Thoracic aorta (tissue), 2 donors: Measurements from ENCODE around the gene PAEP. TPM values are rescaled to one million over a fixed set of nuclear protein-coding genes. Genes with fewer than 3 reads are reported as not detected.
"Not testable (repeated sequence)": the region's sequence is repeated elsewhere in the genome, so short reads cannot be mapped to it uniquely, and the experiment has no call there.

Experiments
- ATAC-seq: fragments of 150-250 bp; one replicate; pipeline ENCODE4 v1.8.0; 2017; ENCODE audit warnings: low read depth; ENCODE audit not compliant: insufficient number of reproducible peaks, low FRiP score
- DNase-seq: peaks from one replicate; pipeline ENCODE4 v3.0.0-alpha.2; 2020; ENCODE audit warnings: low spot score
- H3K27ac ChIP-seq, 2 donors: fragments of 200-600 bp; sonication (generic); 1 replicate in 1 of 2; 2 replicates in 1 of 2; pipeline ENCODE4 v1.5.1; 2016; ENCODE audit warnings: mild to moderate bottlenecking in 2 of 2, moderate library complexity in 2 of 2
- H3K27me3 ChIP-seq: fragments of 200-600 bp; sonication (generic); replicated peaks from 2 replicates; pipeline ENCODE4 v1.6.0; 2016; ENCODE audit warnings: mild to moderate bottlenecking; ENCODE audit not compliant: insufficient read depth
- H3K36me3 ChIP-seq: fragments of 200-600 bp; sonication (generic); one replicate; pipeline ENCODE4 v1.5.1; 2016
- H3K4me1 ChIP-seq, 2 donors: fragments of 200-600 bp; sonication (generic); 1 replicate in 1 of 2; 2 replicates in 1 of 2; pipeline versions ENCODE4 v1.5.1 to v1.6.0; 2016; ENCODE audit warnings: low read depth in 2 of 2, mild to moderate bottlenecking in 1 of 2; ENCODE audit not compliant: control insufficient read depth in 1 of 2
- H3K4me3 ChIP-seq: fragments of 200-600 bp; sonication (generic); 2 replicates; pipeline ENCODE4 v1.5.1; 2016; ENCODE audit warnings: mild to moderate bottlenecking
- H3K9me3 ChIP-seq: fragments of 200-600 bp; sonication (generic); 2 replicates; pipeline ENCODE4 v1.5.1; 2016
- CTCF ChIP-seq: fragments of 200-600 bp; sonication (generic); IDR thresholded peaks from one replicate; pipeline ENCODE4 v1.5.1; 2019; ENCODE audit warnings: antibody characterized with exemption
- total RNA-seq, 2 donors: library from RNA; depleted of rRNA; stranded (reverse); fragments of >200 nt; gene quantifications; one replicate each; pipeline versions ENCODE4 v1.1.0 to v1.2.3, GENCODE V29; 2016

The PAEP gene
- total RNA-seq: not detected

GRCh38 chr9:135561391-135562234, at the start of gene PAEP:
Gene PAEP, plus strand, starts transcription at chr9:135561756.
- Histone ChIP-seq H3K4me3 (no peak within 1 kb of the TSS), H3K4me1 (no peaks in the 10 kb centered on the region), H3K36me3 (no peaks in the 10 kb centered on the region), H3K27me3 (no peaks in the 10 kb centered on the region), H3K27ac (no peak within 1 kb of the TSS), H3K9me3 (no peaks in the 10 kb centered on the region)
- DNase-seq: no peak
- ATAC-seq: no peak
- no peak for TF ChIP-seq CTCF

GRCh38 chr9:135512241-135512603, 49.3 kb upstream of the PAEP start:
- no peak overlapping the region for H3K27ac ChIP-seq
- ATAC-seq: no peak
- DNase-seq: no peak
- no peaks in the 10 kb centered on the region for H3K36me3 ChIP-seq
- no peaks in the 10 kb centered on the region for H3K27me3 ChIP-seq
- no peak for TF ChIP-seq CTCF
- no peak overlapping the region for H3K4me3 ChIP-seq
- no peaks in the 10 kb centered on the region for H3K4me1 ChIP-seq
- H3K9me3 ChIP-seq: no peaks in the 10 kb centered on the region

- Histone ChIP-seq H3K36me3 (no peaks in the 10 kb centered on the region), H3K9me3 (no peaks in the 10 kb centered on the region), H3K27me3 (no peaks in the 10 kb centered on the region), H3K27ac (no peak overlapping the region), H3K4me3 (no peak overlapping the region), H3K4me1 (no peaks in the 10 kb centered on the region)
- no peak for TF ChIP-seq CTCF
- ATAC-seq (no peak), DNase-seq (no peak)
These were observed 48.7 kb upstream of the PAEP start for GRCh38 chr9:135512904-135513303.

GRCh38 chr9:135513351-135513846, 48.2 kb upstream of the PAEP start:
- no peak for DNase-seq
- Histone ChIP-seq H3K36me3 (no peaks in the 10 kb centered on the region), H3K9me3 (no peaks in the 10 kb centered on the region), H3K27ac (no peak overlapping the region), H3K4me1 (no peaks in the 10 kb centered on the region), H3K27me3 (no peaks in the 10 kb centered on the region), H3K4me3 (no peak overlapping the region)
- no peak for ATAC-seq
- TF ChIP-seq CTCF: no peak

- H3K36me3 ChIP-seq, H3K4me3 ChIP-seq, H3K4me1 ChIP-seq, H3K27me3 ChIP-seq, H3K27ac ChIP-seq, ATAC-seq, DNase-seq, H3K9me3 ChIP-seq: not testable (repeated sequence)
These were observed 47.6 kb upstream of the PAEP start for GRCh38 chr9:135513906-135514305.
